Activated naive CD4-positive, alpha-beta T cell treated with anti-CD3 and anti-CD28 coated beads, Interleukin-2, amount 50 U/mL, for 72 hours (primary cell): ENCODE results near the gene NMU. TPM values are rescaled to one million over a fixed set of nuclear protein-coding genes. Genes with fewer than 3 reads are reported as not detected.
"Not testable (repeated sequence)": the region's sequence is repeated elsewhere in the genome, so short reads cannot be mapped to it uniquely, and the experiment has no call there.

Source experiments
- ATAC-seq, 2 donors: fragments of 150-1000 bp; cut with Tn5 transposase; 2 replicates each; pipeline ENCODE4 v1.10.0; 2021; ENCODE audit warnings: mild to moderate bottlenecking in 2 of 2, moderate library complexity in 2 of 2
- DNase-seq, 2 donors: peaks; one replicate each; pipeline ENCODE4 v3.0.0; 2021 to 2022; ENCODE audit warnings: low spot score in 2 of 2
- H3K27ac Mint-ChIP-seq, 2 donors: one replicate each; pipeline ENCODE4 v1.8.0; 2022; ENCODE audit warnings: mild to moderate bottlenecking in 2 of 2, mixed read lengths in 2 of 2
- H3K36me3 Mint-ChIP-seq, 2 donors: one replicate each; pipeline ENCODE4 v1.8.0; 2022; ENCODE audit warnings: mixed read lengths in 2 of 2
- H3K9me3 Mint-ChIP-seq, 2 donors: one replicate each; pipeline ENCODE4 v1.8.0; 2022; ENCODE audit warnings: mixed read lengths in 2 of 2
- total RNA-seq, 2 donors: library from RNA; stranded (reverse); gene quantifications; one replicate each; pipeline ENCODE4 v1.2.3, GENCODE V29; 2022

Gene NMU, protein sequence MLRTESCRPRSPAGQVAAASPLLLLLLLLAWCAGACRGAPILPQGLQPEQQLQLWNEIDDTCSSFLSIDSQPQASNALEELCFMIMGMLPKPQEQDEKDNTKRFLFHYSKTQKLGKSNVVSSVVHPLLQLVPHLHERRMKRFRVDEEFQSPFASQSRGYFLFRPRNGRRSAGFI
- total RNA-seq = under 1 TPM in 1 of 2 donors, not detected in 1; 0.35 TPM

DNA sequence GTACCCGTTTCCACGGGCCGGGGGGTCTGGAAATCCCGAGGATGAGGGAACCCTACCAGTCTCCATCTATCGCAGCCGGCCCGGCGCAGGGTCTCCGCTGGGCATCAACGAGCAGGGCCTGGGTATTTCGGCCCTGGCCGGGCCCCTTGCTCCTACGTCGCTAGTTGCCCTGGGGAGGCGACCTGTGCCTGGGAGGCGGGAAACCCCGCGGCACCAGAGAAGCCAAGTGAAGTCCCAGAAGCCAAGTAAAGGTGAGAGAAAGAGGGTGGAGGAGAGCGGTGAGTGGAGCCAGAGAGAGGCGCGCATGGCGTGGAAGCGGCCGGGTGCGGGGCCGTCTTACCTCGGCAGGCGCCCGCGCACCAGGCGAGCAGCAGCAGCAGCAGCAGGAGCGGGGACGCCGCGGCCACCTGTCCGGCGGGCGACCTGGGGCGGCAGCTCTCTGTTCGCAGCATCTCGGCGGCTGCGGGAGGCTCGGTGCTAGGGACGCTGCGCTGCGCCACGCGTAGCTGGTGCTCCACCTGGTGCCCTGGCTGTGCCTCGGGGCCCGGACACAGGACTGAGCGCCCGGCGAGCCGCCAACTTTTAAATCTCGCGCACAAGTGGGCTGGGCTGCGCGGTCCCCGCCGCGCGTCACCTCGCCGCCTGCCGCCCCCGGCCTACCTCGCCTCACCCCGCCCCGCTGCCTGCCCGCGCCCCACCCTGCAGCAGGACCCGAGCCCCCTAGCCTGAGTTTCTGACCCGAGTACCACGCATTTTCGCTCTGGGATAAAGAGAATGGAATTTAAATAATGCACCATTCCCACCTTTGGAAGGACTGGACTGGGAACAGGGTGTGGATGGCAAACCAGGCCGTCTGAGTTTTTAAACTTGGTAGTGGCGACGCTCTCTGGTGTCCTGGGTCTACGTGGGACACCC, at the start of gene NMU:
NMU (minus strand) TSS at position 558 of the 915 bp plus-strand sequence; CDS start at position 452, 106 bp downstream.
- Mint-ChIP-seq H3K36me3 (peaks cover 0 to 7% of the 10 kb centered on the region in 2 donors), H3K27ac (no peak within 1 kb of the TSS), H3K9me3 (no peaks in the 10 kb centered on the region)
- peak in 1 of 2 donors; percentile 51 for DNase-seq
- ATAC-seq = peak; percentile 84 to 95

DNA sequence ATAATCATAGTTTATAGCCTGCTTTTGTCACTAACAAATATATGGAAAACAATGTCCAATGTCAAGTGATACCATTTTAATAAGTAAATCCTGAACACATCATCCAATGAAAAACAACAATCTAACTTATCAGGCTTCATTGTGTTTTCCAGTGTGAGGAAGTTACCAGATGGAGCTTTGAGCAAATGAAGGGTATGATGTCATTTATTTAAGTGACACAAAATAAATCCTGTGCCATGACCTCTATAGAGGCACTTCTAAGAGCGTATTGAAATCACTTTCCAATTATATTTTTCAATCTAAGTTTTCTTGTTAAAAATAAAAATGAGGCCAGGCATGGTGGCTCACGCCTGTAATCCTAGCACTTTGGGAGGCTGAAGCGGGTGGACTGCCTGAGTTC, 48.2 kb upstream of the NMU start:
- Mint-ChIP-seq H3K36me3 (no peaks in the 10 kb centered on the region), H3K27ac (no peak overlapping the region), H3K9me3 (no peaks in the 10 kb centered on the region)
- DNase-seq (no peak), ATAC-seq (no peak)

DNA sequence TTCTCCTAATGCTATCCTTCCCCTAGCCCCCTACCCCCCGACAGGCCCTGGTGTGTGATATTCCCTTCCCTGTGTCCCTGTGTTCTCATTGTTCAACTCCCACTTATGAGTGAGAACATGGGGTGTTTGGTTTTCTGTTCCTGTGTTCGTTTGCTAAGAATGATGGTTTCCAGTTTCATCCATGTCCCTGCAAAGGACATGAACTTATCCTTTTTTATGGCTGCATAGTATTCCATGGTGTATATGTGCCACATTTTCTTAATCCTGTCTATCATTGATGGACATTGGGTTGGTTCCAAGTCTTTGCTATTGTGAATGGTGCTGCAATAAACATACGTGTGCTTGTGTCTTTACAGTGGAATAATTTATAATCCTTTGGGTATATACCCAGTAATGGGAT, 46.7 kb upstream of the NMU start:
- ATAC-seq, H3K36me3 Mint-ChIP-seq, DNase-seq, H3K27ac Mint-ChIP-seq, H3K9me3 Mint-ChIP-seq: not testable (repeated sequence)

GRCh38 chr4:55682295-55682694, 46.2 kb upstream of the NMU start:
- Mint-ChIP-seq H3K27ac (no peak overlapping the region), H3K9me3 (peaks cover 0 to 6% of the 10 kb centered on the region in 2 donors), H3K36me3 (no peaks in the 10 kb centered on the region)
- no peak for ATAC-seq
- DNase-seq = no peak

GRCh38 chr4:55681430-55681829, 45.3 kb upstream of the NMU start:
- ATAC-seq = no peak
- Mint-ChIP-seq H3K9me3 (peaks cover 0 to 6% of the 10 kb centered on the region in 2 donors), H3K27ac (no peak overlapping the region), H3K36me3 (no peaks in the 10 kb centered on the region)
- no peak for DNase-seq

- H3K36me3 Mint-ChIP-seq = peaks cover 8 to 9% of the 10 kb centered on the region in 2 donors
- DNase-seq = no peak
- H3K9me3 Mint-ChIP-seq = peaks cover 5 to 14% of the 10 kb centered on the region in 2 donors
Observed at GRCh38 chr4:55675196-55675793, 39.2 kb upstream of the NMU start.

DNA sequence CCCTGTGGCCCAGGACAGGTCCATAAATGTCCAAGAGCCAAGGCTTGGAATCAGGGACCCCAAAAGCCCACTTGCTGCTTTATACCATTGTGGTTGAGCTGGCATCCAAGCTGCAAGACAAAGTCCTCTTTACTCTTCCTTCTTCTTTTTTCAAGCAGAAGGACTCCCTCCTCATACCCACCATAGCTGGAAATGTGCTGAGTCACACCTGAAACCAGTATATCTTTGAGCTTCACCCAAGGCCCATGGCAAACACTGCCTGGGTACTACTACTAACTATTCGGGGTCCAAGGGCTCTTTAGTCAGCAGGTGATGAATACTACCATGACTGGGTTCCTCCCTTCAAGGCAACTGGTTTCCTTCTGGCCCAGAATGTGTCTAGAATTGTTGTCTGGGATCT, 37.3 kb upstream of the NMU start:
- ATAC-seq (no peak), DNase-seq (no peak)
- Mint-ChIP-seq H3K36me3 (peaks cover 8 to 9% of the 10 kb centered on the region in 2 donors), H3K9me3 (peaks cover 5 to 12% of the 10 kb centered on the region in 2 donors), H3K27ac (no peak overlapping the region)

More at GRCh38 chr4:55675196-55675793, 39.2 kb upstream of the NMU start:
- no peak for ATAC-seq
- H3K27ac Mint-ChIP-seq = no peak overlapping the region

GRCh38 chr4:55671667-55672066, 35.6 kb upstream of the NMU start:
- no peak for DNase-seq
- Mint-ChIP-seq H3K27ac (no peak overlapping the region), H3K36me3 (peaks cover 8 to 9% of the 10 kb centered on the region in 2 donors), H3K9me3 (peaks cover 5 to 9% of the 10 kb centered on the region in 2 donors)
- no peak for ATAC-seq

DNA sequence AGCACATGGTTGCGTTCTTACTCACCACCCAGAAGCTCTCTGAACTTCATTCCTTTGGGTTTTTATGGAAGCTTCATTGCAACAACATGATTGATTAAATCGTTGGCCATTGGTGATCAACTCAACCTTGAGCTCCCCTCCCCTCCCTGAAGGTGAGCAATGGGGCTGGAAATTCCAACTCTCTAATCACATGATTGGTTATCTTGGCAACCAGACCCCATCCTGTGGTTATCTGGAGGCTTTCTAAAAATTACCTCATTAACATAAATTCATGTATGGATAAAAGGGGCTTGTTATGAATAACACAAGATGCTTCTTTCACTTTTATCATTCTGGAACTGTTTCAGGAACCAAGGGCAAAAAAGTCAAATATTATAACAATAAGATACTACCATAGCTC, 34.6 kb upstream of the NMU start:
- ATAC-seq (no peak), DNase-seq (no peak)
- peaks cover 5 to 9% of the 10 kb centered on the region in 2 donors for H3K9me3 Mint-ChIP-seq
- peaks cover 8 to 9% of the 10 kb centered on the region in 2 donors for H3K36me3 Mint-ChIP-seq
- no peak overlapping the region for H3K27ac Mint-ChIP-seq

- H3K36me3 Mint-ChIP-seq = peaks cover 3 to 4% of the 10 kb centered on the region in 2 donors
- no peak for DNase-seq
- peaks cover 5 to 9% of the 10 kb centered on the region in 2 donors for H3K9me3 Mint-ChIP-seq
- ATAC-seq = no peak
- H3K27ac Mint-ChIP-seq = no peak overlapping the region
Observed at GRCh38 chr4:55668449-55668848, 32.4 kb upstream of the NMU start.

DNA sequence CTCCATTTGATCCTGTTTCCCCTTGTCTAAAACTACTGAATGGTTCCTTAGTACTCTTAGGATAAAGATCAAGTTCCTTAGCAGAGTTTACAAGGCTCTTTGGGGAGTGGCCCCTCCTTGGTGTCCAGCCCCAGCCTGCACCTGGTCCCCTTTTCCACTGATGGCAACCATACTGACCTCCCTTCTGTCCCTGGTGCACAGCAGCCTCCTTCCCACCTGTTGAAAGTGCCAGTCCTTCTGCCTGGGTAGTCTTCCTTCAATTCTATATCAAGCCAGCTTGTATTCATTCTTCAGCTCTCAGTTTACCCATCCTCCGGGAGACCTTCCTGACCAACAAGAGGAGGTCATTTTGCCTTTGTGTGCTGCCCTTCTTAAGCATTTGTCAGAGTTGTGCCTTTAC, 30.4 kb upstream of the NMU start:
- no peak overlapping the region for H3K27ac Mint-ChIP-seq
- H3K9me3 Mint-ChIP-seq = peaks cover 0 to 4% of the 10 kb centered on the region in 2 donors
- DNase-seq (no peak), ATAC-seq (no peak)
- peaks cover 0 to 2% of the 10 kb centered on the region in 2 donors for H3K36me3 Mint-ChIP-seq

DNA sequence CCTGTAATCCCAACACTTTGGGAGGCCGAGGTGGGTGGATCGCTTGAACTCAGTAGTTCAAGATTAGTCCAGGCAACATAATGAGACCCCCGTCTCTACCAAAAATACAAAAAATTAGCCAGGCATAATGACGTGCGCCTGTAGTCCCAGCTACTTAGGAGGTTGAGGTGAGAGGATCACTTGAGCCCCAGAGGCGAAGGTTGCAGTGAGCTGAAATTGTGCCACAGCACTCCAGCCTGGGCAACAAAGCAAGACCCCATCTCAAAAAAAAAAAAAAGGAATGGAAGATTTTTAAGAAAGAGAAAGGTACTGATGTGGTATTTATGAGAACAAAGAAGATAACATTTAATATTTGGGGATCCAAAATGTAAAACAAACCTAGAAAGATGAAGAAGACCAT, 27.0 kb upstream of the NMU start:
- Mint-ChIP-seq H3K9me3 (peaks cover 0 to 8% of the 10 kb centered on the region in 2 donors), H3K27ac (no peak overlapping the region), H3K36me3 (peaks cover 0 to 5% of the 10 kb centered on the region in 2 donors)
- no peak for DNase-seq
- ATAC-seq = no peak

- Mint-ChIP-seq H3K36me3 (peaks cover 0 to 5% of the 10 kb centered on the region in 2 donors), H3K27ac (no peak overlapping the region), H3K9me3 (peaks cover 0 to 8% of the 10 kb centered on the region in 2 donors)
- DNase-seq (no peak), ATAC-seq (peak; percentile 22 to 89)
Observed at GRCh38 chr4:55661398-55662056, 25.4 kb upstream of the NMU start.

- H3K9me3 Mint-ChIP-seq = peaks cover 0 to 8% of the 10 kb centered on the region in 2 donors
- no peak for ATAC-seq
- H3K27ac Mint-ChIP-seq = no peak overlapping the region
- peaks cover 0 to 5% of the 10 kb centered on the region in 2 donors for H3K36me3 Mint-ChIP-seq
- DNase-seq = no peak
Observed at GRCh38 chr4:55658657-55659056, 22.6 kb upstream of the NMU start.

GRCh38 chr4:55654131-55654530, 18.0 kb upstream of the NMU start:
- Mint-ChIP-seq H3K36me3 (no peaks in the 10 kb centered on the region), H3K9me3 (no peaks in the 10 kb centered on the region), H3K27ac (no peak overlapping the region)
- ATAC-seq (no peak), DNase-seq (no peak)

DNA sequence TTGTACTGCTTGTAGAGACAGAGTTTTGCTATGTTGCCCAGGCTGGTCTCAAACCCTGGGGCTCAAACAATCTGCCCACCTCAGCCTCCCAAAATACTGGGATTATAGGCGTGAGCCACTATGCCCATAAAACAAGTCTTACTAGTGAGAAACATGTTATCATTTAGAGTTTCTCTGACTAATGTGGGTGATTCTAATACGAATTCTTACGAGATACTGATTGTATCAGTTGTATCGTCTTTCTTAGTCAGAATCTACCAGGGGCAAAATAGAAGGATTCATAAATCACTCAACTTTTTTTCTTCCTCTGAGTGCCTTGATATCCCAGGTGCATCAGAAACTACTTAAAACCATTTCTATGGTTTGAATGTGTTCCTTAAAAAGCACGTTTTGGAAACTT, 14.4 kb upstream of the NMU start:
- no peak for DNase-seq
- Mint-ChIP-seq H3K36me3 (no peaks in the 10 kb centered on the region), H3K27ac (no peak overlapping the region), H3K9me3 (no peaks in the 10 kb centered on the region)
- ATAC-seq = no peak
